Stimulated activated CD4-positive, alpha-beta T cell treated with anti-CD3 and anti-CD28 coated beads, Interleukin-4, amount 100 ng/mL, for 48 hours (primary cell): ENCODE data around the gene EHMT1.
"Not testable (repeated sequence)": the region's sequence is repeated elsewhere in the genome, so short reads cannot be mapped to it uniquely, and the experiment has no call there.

Source experiments
- DNase-seq, 2 donors: peaks; one replicate each; pipeline ENCODE4 v3.0.0-alpha.2; 2020; ENCODE audit warnings: low read depth in 2 of 2

The EHMT1 gene

DNA sequence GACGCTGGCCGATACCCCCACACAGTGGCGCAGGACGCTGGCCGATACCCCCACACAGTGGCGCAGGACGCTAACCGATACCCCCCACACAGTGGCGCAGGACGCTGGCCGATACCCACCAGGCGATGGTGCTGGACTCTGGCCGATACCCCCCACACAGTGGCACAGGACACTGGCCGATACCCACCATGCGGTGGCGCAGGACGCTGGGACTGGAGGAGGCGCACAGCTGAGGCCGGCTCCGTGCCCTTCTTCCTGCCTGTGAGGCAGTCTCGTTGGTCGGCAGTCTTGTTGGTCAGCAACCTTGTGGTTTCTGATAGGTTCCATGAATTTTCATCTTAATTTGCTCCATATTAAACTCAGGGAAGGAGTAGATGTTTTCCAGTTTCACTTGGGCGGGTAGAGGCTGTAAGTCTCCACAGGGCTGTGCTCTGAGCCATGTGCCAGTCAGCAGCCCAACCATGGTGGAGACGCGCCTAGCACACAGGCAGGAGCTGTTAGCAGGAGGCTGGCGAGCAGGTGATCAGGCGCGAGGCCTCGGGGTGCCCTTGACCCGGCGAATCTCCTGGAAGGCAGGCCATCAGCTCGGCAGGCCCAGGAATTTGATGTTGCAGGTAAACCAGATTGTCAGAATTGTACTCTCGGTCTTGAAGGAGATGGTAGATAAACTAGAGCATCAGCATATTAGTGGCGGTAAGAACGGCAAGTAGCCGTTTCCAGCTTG, 75.6 kb downstream of the EHMT1 start:
- DNase-seq = no peak

DNA sequence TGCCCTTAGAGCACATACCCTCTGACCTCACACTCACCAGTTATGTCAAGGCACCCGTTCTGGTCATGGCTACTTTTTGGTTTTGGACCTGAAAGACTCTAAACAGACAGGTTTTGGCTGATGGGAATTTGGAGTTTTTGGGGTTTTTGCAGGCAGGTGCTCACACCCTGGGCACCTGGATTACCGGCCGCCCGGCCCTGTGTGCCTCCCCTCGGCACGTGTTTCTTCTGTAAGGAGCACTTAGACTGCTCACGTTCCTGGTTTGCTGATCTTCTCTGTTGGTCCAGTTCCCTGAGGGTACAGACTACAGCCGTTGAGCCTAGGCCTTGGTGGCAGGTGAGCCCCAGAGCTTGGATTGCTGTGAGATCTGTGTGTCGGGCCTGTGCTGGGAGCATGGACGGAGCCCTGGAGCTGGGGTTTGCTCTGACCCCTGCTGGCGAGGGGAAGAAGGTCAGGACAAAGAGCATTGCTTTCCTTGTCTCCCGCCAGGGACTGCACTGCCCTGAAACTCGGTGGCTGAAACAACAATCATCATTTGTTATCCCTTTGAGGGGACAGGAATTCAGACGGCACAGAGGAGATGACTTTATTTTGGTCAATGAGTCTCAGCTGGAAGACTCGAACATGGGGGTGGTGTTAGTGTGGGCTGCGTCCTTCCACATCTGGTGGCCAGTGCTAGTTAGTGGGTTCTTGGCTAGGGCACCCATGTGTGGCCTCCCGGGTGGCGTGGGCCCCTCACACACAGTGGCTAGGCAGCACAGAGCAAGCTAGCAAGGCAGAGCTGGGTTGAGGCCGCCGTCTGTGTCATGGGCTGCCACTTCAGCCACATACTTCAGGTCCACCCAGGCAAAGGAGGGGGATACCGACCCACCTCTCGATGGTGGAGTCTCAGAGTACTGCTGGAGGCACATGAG, 76.4 kb downstream of the EHMT1 start:
- no peak for DNase-seq

DNA sequence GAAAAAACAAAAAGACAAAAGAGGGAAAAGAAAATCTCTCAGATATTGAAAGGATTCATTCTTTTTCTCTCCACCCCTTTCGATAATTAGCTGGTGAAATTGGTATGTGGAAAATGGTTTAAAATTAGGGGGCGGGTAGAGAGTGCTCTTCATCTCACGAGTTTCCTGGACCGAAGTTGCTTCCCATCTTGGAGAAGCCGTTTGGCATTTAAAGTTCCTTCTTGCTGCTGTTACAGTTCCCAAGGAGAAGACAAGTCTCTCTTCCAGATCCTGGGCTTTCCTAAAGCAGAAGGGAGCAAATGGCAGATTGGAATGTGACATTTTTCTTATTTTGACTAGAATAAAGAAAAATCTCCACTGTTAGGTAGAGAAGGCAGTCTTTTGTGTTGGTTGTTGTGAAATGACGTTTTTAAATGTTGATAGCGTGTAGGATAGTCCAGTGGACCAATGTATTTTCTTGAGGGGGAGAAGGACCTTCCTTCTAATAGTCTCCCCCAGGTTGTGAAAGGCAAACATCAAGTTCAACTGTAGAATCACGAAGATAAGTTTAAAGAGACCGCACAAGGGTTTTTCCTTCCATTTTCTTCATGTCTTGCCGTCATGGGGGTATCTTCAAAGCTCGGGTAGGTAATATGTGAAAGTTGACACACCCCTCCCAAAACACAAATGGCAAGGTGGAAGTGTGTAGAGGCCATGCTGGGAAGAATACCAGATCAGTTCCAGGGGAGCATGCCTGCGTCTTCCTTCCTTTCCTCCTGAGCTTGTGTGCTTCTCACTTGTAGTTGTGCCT, 77.5 kb downstream of the EHMT1 start:
- DNase-seq = no peak

DNA sequence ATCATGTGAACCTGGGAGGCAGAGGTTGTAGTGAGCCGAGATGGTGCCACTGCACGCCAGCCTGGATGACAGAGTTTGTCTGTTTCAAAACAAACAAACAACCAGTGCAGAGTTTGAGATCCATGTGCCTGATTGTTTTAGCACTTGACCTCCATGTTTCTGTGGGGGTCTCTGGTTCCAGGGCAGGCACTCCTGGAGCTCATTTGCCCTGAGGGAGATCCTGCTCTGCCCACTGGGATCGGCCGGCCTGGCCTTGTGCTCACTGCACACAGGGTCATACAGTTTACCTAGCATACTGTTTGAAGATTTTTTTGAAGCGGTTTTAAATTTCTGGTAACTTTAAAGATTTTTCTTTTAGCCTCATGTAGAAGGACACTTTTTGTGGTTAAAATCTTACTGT, 78.4 kb downstream of the EHMT1 start:
- DNase-seq = no peak

GRCh38 chr9:137697832-137698231, 79.0 kb downstream of the EHMT1 start:
- no peak for DNase-seq

DNA sequence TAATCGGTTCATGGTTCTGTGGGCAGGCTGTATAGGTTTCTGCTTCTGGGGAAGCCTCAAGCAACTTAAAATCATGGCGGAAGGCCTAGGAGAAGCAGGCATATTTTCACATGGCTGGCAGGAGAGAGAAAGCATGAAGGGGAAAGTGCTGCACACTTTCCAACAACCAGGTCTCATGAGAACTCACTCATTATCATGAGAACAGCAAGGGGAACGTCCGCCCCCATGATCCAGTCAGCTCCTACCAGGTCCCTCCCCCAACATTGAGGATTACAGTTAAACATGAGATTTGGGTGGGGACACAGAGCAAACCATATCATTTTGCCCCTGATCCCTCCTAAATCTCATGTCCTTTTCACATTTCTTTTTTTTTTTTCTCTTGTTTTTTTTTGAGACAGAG, 82.1 kb downstream of the EHMT1 start:
- no peak for DNase-seq

- no peak for DNase-seq
These were observed 84.0 kb downstream of the EHMT1 start for GRCh38 chr9:137702615-137703379.

GRCh38 chr9:137703842-137704508, 85.2 kb downstream of the EHMT1 start:
- DNase-seq = no peak

- DNase-seq = peak in 1 of 2 donors; percentile 17
These were observed 86.6 kb downstream of the EHMT1 start for GRCh38 chr9:137705443-137705863.

- DNase-seq = no peak
These were observed 87.1 kb downstream of the EHMT1 start for GRCh38 chr9:137705906-137706305.

GRCh38 chr9:137707361-137707760, 88.6 kb downstream of the EHMT1 start:
- no peak for DNase-seq

DNA sequence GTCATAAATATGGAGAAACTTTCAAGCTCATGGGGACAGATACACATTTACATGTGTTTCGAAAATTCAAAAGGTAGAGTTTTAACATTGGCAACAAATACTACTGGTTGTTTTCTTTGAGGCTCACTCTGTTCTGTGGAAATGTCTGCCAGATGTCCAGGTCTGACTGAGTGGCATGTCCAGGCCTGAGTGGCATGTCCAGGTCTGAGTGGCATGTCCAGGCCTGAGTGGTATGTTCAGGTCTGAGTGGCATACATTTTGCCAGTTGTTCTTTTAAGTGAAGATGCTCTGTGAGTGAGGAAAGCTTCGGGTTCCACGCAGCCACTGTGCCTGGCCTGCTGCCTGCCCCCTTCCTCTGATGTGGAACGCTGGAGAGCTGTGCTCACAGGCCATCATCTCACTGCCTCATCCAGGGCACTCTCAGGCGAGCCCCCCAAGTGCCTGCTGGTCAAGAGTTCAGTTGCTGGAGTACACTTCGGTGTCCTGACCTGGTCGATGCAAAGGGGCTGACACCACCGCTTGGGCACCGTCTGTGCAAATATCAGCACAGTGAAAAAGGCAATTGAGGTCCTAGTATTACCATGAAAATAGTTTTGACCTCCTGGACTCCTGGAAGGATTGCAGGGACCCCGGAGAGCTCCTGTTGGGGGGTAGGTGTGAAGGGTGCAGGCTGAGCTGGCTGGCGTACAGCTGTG, 89.9 kb downstream of the EHMT1 start:
- DNase-seq = no peak

- DNase-seq = no peak
These were observed 90.8 kb downstream of the EHMT1 start for GRCh38 chr9:137709411-137710101.

DNA sequence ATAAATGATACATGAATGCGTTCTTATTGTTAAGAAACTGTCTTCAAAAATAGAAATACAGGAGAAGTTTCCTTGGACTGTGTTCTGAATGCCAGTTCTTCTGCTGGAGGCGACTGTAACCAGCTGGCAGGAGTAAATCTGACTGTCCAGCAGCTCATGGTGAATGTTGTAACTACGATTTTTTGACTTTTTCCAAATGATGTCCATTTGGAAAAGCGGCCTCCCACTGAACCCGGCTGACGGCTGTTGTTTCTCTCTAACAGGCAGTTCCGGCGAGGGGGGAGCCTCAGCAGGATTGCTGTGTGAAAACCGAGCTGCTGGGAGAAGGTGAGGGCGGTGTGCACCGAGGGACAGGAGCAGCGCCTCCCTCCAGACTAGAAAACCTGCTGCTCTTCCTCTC, 91.9 kb downstream of the EHMT1 start:
- no peak for DNase-seq

- no peak for DNase-seq
These were observed 92.9 kb downstream of the EHMT1 start for GRCh38 chr9:137711678-137712105.

DNA sequence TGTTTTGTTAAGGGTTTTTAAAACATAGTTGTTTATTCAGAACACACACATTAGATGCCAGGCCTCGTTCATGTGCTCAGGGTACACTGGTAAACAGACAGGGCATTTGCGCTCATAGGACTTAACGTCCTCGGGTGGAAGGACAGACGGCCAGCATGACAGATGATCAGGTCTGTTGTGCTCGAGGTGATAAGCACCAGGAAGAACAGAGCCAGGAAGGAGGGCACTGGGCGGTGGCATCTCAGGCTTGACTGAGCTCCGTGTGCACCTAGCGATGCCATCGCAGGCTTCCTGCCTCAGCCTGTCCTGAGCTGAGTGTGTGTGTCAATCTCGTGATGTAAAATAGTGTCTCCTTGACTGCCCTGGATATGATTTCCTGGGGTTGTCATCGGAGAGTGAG, 96.5 kb downstream of the EHMT1 start:
- DNase-seq = no peak

DNA sequence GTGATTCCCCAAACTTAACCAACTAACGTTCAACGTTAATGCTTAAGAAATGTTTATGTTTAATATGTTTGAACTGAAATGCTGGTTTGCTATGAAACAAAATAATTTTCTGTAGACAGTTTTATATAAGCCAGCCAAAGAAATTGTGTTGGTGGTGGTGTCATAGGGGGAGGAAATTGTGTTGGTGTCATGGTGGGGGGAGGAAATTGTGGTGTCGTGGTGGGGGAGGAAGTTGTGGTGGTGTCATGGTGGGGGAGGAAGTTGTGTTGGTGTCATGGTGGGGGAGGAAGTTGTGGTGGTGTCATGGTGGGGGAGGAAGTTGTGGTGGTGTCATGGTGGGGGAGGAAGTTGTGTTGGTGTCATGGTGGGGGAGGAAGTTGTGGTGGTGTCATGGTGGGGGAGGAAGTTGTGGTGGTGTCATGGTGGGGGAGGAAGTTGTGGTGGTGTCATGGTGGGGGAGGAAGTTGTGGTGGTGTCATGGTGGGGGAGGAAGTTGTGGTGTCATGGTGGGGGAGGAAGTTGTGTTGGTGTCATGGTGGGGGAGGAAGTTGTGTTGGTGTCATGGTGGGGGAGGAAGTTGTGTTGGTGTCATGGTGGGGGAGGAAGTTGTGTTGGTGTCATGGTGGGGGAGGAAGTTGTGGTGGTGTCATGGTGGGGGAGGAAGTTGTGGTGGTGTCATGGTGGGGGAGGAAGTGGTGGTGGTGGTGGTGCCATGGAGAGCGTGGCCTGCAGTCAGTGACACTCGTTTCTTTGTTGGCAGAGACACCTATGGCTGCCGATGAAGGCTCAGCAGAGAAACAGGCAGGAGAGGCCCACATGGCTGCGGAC, 97.3 kb downstream of the EHMT1 start:
- not testable (repeated sequence) for DNase-seq

DNA sequence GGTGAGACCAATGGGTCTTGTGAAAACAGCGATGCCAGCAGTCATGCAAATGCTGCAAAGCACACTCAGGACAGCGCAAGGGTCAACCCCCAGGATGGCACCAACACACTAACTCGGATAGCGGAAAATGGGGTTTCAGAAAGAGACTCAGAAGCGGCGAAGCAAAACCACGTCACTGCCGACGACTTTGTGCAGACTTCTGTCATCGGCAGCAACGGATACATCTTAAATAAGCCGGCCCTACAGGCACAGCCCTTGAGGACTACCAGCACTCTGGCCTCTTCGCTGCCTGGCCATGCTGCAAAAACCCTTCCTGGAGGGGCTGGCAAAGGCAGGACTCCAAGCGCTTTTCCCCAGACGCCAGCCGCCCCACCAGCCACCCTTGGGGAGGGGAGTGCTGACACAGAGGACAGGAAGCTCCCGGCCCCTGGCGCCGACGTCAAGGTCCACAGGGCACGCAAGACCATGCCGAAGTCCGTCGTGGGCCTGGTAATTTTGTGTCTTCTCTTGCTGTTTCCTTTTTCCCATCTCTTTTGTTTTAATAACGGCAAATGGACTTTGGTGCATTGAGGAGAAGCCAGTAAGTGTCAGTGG, 98.0 kb downstream of the EHMT1 start:
- DNase-seq = no peak
